ENCODE data around the gene PCDHA4. TPM values are rescaled to one million over a fixed set of nuclear protein-coding genes. Genes with fewer than 3 reads are reported as not detected.

PCDHA4 gene
- polyA plus RNA-seq, 2 of the 4 experiments (the other 2 are of a cell fraction), result 1.9 to 3.3 TPM

- FAIRE-seq, result no peak
- TF ChIP-seq ZC3H11A (IDR thresholded peaks at IDR 0.05) (no peak), FOSB (CRISPR knock-in tag; IDR thresholded peaks at IDR 0.05) (no peak), MAX (IDR thresholded peaks at IDR 0.05) (no peak), CTCF (IDR thresholded peaks at IDR 0.05) (no peak), EHF (CRISPR knock-in tag; IDR thresholded peaks at IDR 0.05) (no peak), CHD4 (IDR thresholded peaks at IDR 0.05; ENCODE audit: borderline replicate concordance) (no peak), RNF2 (IDR thresholded peaks at IDR 0.05; ENCODE audit: borderline replicate concordance, low read depth) (no peak), MAZ (IDR thresholded peaks at IDR 0.05; ENCODE audit: borderline replicate concordance, low read depth, low read length) (no peak), HMGXB4 (CRISPR knock-in tag; IDR thresholded peaks at IDR 0.05; ENCODE audit: borderline replicate concordance) (no peak), NFE2L2 (conservative IDR thresholded peaks at IDR 0.05; ENCODE audit: low read length) (no peak), RARB (CRISPR knock-in tag; IDR thresholded peaks at IDR 0.05) (no peak), ESRRA (IDR thresholded peaks at IDR 0.05; ENCODE audit: borderline replicate concordance, low read length) (no peak), ATOH8 (CRISPR knock-in tag; IDR thresholded peaks at IDR 0.05; ENCODE audit: low read depth) (no peak), USF2 (IDR thresholded peaks at IDR 0.05) (no peak), ZSCAN20 (CRISPR knock-in tag; IDR thresholded peaks at IDR 0.05) (no peak), NPAS2 (CRISPR knock-in tag; IDR thresholded peaks at IDR 0.05; ENCODE audit: borderline replicate concordance) (no peak), MYC (IDR thresholded peaks at IDR 0.05; ENCODE audit: borderline replicate concordance, low read length) (no peak), ZFP36 (IDR thresholded peaks at IDR 0.05; ENCODE audit: borderline replicate concordance, partially characterized antibody) (no peak), ZNF302 (CRISPR knock-in tag; IDR thresholded peaks at IDR 0.05) (no peak), BHLHE40 (IDR thresholded peaks at IDR 0.05; ENCODE audit: low read depth, low read length) (no peak)
- POLR2A ChIA-PET, result no interaction called here
- H3K9me3 ChIP-seq, result peaks cover 56% of the 10 kb centered on the region
- DNase-seq (ENCODE audit: low read depth in 1 of 2, low spot score in 1 of 2), result no peak
- H3K27ac ChIP-seq, result no peak overlapping the region
- CTCF ChIA-PET, result interaction anchor here (2.4 kb wide), 1 partner anchor 26 kb away, joined by 8 read pairs; the partner anchor contains the start of gene PCDHA4
- no peaks in the 10 kb centered on the region for H3K4me1 ChIP-seq
- no peak for ATAC-seq
- H3K4me2 ChIP-seq, result no peak overlapping the region
- 6% methylated on average over 1 of the region's 1 CpG for whole genome bisulfite sequencing (ENCODE audit: missing lambda C conversion rate)
- H3K4me3 ChIP-seq, result no peak overlapping the region
These were observed 26.4 kb upstream of the PCDHA4 start for GRCh38 chr5:140780512-140780911.
